HL-60 (cell line): Measurements from ENCODE around the gene SPAG9.

Source experiments
- DNase-seq, 2 experiments: peaks; one replicate each; pipeline ENCODE4 v3.0.0-alpha.2; 2010 to 2020; ENCODE audit warnings: low read depth in 1 of 2, low spot score in 1 of 2
- H3K27ac ChIP-seq: fragments of 250-450 bp; sonication (Bioruptor Pico); replicated peaks from 2 replicates; pipeline ENCODE4 v1.5.1; 2020; ENCODE audit warnings: mild to moderate bottlenecking, moderate library complexity
- H3K27me3 ChIP-seq: fragments of 250-450 bp; sonication (Bioruptor Pico); 2 replicates; pipeline ENCODE4 v1.5.1; 2021; ENCODE audit warnings: mild to moderate bottlenecking, moderate library complexity; ENCODE audit not compliant: insufficient read depth, poor library complexity, severe bottlenecking
- H3K4me3 ChIP-seq: replicated peaks from 2 replicates; pipeline ENCODE4 v1.5.1; 2011; ENCODE audit warnings: mild to moderate bottlenecking, control low read depth, low read length; ENCODE audit not compliant: insufficient read depth
- GABPA ChIP-seq: IDR thresholded peaks from 2 replicates; pipeline ENCODE4 v1.6.1; 2012; ENCODE audit warnings: low read depth
- POLR2AphosphoS5 ChIP-seq: IDR thresholded peaks from 2 replicates; pipeline ENCODE4 v1.6.1; 2012; ENCODE audit warnings: low read depth
- SPI1 ChIP-seq: IDR thresholded peaks from 2 replicates; pipeline ENCODE4 v1.6.1; 2012; ENCODE audit warnings: low read depth, mild to moderate bottlenecking, borderline replicate concordance
- TF ChIP-seq, protein P1 (sequence below): IDR thresholded peaks from one replicate; pipeline ENCODE4 v1.5.1; 2011; ENCODE audit warnings: low read length, control low read depth, inconsistent platforms; ENCODE audit not compliant: insufficient read depth
- TF ChIP-seq, protein P2 (sequence below): IDR thresholded peaks from 2 replicates; pipeline ENCODE4 v1.6.1; 2012; ENCODE audit warnings: low read depth; ENCODE audit not compliant: insufficient replicate concordance

SPAG9 gene

DNA sequence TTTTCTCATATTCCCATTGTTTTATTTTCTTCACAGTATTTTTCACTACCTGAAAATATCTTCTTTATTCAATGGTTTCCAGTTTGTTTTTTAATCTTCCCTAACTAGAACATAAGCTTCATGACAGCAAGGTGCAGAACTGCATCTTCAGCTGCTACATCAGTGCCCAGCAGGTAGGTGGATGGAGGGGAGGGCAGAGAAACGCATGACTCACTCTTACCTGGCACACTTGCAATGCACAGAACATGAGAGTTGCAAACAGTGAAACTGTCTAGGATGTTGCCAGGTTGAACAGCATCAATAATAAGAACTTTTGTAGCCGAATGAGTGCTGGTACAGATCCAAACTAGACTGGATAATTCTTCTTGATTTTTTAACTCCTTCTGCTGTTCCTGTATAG lies 127.1 kb downstream of the SPAG9 start:
- DNase-seq = no peak
- no peak overlapping the region for H3K27ac ChIP-seq
- no peaks in the 10 kb centered on the region for H3K27me3 ChIP-seq
- H3K4me3 ChIP-seq = no peak overlapping the region
- TF ChIP-seq, protein P1, sequence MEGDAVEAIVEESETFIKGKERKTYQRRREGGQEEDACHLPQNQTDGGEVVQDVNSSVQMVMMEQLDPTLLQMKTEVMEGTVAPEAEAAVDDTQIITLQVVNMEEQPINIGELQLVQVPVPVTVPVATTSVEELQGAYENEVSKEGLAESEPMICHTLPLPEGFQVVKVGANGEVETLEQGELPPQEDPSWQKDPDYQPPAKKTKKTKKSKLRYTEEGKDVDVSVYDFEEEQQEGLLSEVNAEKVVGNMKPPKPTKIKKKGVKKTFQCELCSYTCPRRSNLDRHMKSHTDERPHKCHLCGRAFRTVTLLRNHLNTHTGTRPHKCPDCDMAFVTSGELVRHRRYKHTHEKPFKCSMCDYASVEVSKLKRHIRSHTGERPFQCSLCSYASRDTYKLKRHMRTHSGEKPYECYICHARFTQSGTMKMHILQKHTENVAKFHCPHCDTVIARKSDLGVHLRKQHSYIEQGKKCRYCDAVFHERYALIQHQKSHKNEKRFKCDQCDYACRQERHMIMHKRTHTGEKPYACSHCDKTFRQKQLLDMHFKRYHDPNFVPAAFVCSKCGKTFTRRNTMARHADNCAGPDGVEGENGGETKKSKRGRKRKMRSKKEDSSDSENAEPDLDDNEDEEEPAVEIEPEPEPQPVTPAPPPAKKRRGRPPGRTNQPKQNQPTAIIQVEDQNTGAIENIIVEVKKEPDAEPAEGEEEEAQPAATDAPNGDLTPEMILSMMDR = no peak
- TF ChIP-seq, protein P2, sequence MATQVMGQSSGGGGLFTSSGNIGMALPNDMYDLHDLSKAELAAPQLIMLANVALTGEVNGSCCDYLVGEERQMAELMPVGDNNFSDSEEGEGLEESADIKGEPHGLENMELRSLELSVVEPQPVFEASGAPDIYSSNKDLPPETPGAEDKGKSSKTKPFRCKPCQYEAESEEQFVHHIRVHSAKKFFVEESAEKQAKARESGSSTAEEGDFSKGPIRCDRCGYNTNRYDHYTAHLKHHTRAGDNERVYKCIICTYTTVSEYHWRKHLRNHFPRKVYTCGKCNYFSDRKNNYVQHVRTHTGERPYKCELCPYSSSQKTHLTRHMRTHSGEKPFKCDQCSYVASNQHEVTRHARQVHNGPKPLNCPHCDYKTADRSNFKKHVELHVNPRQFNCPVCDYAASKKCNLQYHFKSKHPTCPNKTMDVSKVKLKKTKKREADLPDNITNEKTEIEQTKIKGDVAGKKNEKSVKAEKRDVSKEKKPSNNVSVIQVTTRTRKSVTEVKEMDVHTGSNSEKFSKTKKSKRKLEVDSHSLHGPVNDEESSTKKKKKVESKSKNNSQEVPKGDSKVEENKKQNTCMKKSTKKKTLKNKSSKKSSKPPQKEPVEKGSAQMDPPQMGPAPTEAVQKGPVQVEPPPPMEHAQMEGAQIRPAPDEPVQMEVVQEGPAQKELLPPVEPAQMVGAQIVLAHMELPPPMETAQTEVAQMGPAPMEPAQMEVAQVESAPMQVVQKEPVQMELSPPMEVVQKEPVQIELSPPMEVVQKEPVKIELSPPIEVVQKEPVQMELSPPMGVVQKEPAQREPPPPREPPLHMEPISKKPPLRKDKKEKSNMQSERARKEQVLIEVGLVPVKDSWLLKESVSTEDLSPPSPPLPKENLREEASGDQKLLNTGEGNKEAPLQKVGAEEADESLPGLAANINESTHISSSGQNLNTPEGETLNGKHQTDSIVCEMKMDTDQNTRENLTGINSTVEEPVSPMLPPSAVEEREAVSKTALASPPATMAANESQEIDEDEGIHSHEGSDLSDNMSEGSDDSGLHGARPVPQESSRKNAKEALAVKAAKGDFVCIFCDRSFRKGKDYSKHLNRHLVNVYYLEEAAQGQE = no peak
- no peak for TF ChIP-seq SPI1
- TF ChIP-seq POLR2AphosphoS5 = no peak
- no peak for TF ChIP-seq GABPA

DNA sequence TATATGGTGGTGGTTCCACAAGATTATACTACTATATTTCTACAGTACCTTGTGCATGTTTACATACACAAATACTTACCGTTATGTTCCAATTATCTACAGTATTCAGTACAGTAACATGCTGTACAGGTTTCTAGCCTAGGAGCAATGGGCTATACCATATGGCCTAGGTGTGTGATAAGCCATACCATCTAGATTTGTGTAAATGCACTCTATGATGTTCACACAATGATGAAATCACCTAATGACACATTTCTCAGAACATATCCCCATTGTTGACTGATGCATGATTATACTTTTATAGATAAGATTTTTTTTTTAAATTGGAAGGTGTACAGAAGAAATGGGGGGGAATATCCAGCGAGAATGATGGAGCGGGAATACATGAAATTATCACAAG lies 131.5 kb downstream of the SPAG9 start:
- Histone ChIP-seq H3K27ac (no peak overlapping the region), H3K4me3 (no peak overlapping the region), H3K27me3 (no peaks in the 10 kb centered on the region)
- DNase-seq = no peak
- TF ChIP-seq, protein P1 = no peak
- TF ChIP-seq GABPA = no peak

DNA sequence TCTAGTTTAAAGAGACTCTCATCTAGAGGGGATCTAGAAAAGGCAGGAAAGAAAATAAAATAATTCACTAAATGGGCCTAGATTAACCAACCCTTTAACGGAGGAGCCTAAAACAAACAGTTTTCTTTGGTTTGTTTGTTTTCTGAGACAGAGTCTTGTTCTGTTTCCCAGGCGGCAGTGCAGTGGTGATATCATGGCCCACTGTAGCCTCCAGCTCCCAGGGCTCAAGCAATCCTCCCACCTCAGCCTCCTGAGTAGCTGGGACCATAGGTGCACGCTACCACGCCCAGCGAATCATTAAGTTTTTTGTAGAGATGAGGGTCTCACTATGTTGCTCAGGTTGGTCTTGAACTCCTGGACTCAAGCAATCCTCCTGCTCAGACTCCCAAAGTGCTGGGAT lies 132.2 kb downstream of the SPAG9 start:
- no peak for DNase-seq
- no peaks in the 10 kb centered on the region for H3K27me3 ChIP-seq
- TF ChIP-seq POLR2AphosphoS5 = no peak
- no peak overlapping the region for H3K27ac ChIP-seq
- H3K4me3 ChIP-seq = no peak overlapping the region

- Histone ChIP-seq H3K27ac (no peak overlapping the region), H3K4me3 (no peak overlapping the region), H3K27me3 (no peaks in the 10 kb centered on the region)
- TF ChIP-seq POLR2AphosphoS5 (no peak), GABPA (no peak), SPI1 (no peak)
- TF ChIP-seq, protein P2 = no peak
- TF ChIP-seq, protein P1 = no peak
- no peak for DNase-seq
These were observed 133.5 kb downstream of the SPAG9 start for GRCh38 chr17:50986989-50987660.
